Colonic mucosa (tissue), 4 donors: ENCODE results near the gene CCND1. TPM values are rescaled to one million over a fixed set of nuclear protein-coding genes. Genes with fewer than 3 reads are reported as not detected.

ENCODE experiments used
- DNase-seq: peaks from one replicate; pipeline ENCODE4 v3.0.0-alpha.2; 2020
- H3K27ac ChIP-seq: fragments of 200-600 bp; one replicate; pipeline ENCODE4 v1.8.0; 2021
- H3K27me3 ChIP-seq: fragments of 200-600 bp; one replicate; pipeline ENCODE4 v1.8.0; 2021
- H3K36me3 ChIP-seq: fragments of 200-600 bp; one replicate; pipeline ENCODE4 v1.8.0; 2021
- H3K4me1 ChIP-seq: fragments of 200-600 bp; one replicate; pipeline ENCODE4 v1.8.0; 2021; ENCODE audit warnings: mild to moderate bottlenecking
- H3K4me3 ChIP-seq: fragments of 200-600 bp; one replicate; pipeline ENCODE4 v1.8.0; 2021
- H3K9ac ChIP-seq, 2 donors: one replicate each; pipeline ENCODE4 v1.7.0; 2013; ENCODE audit warnings: control low read depth in 2 of 2, low read depth in 2 of 2, low read length in 2 of 2
- H3K9me3 ChIP-seq: fragments of 200-600 bp; one replicate; pipeline ENCODE4 v1.8.0; 2021
- CTCF ChIP-seq: fragments of 200-600 bp; IDR thresholded peaks from one replicate; pipeline ENCODE4 v1.8.0; 2022; ENCODE audit warnings: antibody characterized with exemption, mild to moderate bottlenecking
- intact Hi-C: fragments of 100-400 bp; cut with DNase I; formaldehyde crosslinking; loops from one replicate; pipeline ENCODE4 v1.14.1; 2022
- total RNA-seq, 2 donors: library from RNA; stranded (reverse); fragmentation: NEBNext Ultra II Directional in 1 of 2; extraction: Animal tissue kit (Norgen Biotek cat#: 25700) in 1 of 2; gene quantifications; one replicate each; pipeline ENCODE4 v1.2.1, GENCODE V29; 2021
- donor health status: healthy.
- donor health status: DM: no; HTN: no; CAD: no.
- donor health status: DM: no; HTN: no; CAD: no.

Gene CCND1
- total RNA-seq, 2 donors from 2014 or later = 59.7 to 94.6 TPM

GRCh38 chr11:69635804-69636511 lies 5.0 kb upstream of the CCND1 start:
- peaks cover 33% of the 10 kb centered on the region for H3K4me1 ChIP-seq
- DNase-seq = no peak
- H3K27ac ChIP-seq = no peak overlapping the region
- peak overlapping the region in 1 of 2 donors; percentile 71 for H3K9ac ChIP-seq
- intact Hi-C loops = no loop called here
- no peak for TF ChIP-seq CTCF
- peaks cover 33% of the 10 kb centered on the region for H3K27me3 ChIP-seq
- no peaks in the 10 kb centered on the region for H3K36me3 ChIP-seq
- peak overlapping the region; percentile 42 for H3K4me3 ChIP-seq
- no peaks in the 10 kb centered on the region for H3K9me3 ChIP-seq

DNA sequence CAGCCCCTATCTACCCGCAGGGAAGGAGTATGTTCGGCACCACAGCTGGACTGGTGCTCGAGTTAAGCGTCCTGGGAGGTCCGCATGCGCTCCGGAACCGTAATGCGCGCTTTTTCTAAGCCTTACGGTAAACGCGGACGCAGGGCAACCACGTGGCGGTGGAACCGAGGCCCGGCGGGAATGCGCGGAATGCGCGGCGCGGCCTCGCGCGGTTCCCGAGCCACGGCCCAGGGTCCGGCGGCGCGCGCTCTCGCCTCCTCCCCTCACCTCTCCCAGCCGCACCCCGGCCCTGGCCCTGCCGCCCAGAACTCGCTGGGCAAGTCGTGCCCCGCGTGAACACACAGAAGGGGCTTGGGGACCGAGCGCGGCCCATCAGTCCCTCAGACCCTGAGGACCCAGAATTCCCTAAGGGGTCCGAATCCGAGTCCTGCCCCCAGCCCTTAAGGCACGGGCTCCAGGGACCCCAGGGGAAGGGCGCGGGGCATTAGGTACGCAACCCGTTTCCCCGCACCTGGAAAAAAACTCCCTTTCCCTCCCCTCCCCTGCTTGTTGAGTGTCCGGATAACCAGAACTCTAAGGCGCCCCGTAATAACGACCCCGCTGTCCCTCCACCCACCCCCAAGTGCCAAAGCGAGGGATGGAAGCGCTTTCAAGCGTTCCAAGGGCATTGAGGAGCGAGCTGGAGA lies 4.3 kb upstream of the CCND1 start:
- intact Hi-C loops = no loop called here
- H3K27ac ChIP-seq = no peak overlapping the region
- DNase-seq = peak; percentile 82
- no peak for TF ChIP-seq CTCF
- no peaks in the 10 kb centered on the region for H3K36me3 ChIP-seq
- peaks cover 33% of the 10 kb centered on the region for H3K4me1 ChIP-seq
- H3K4me3 ChIP-seq = peak overlapping the region; percentile 42
- peak overlapping the region; percentile 43 to 71 for H3K9ac ChIP-seq
- peaks cover 33% of the 10 kb centered on the region for H3K27me3 ChIP-seq
- no peaks in the 10 kb centered on the region for H3K9me3 ChIP-seq

- Histone ChIP-seq H3K4me3 (peak overlapping the region; percentile 42), H3K9me3 (no peaks in the 10 kb centered on the region), H3K36me3 (no peaks in the 10 kb centered on the region), H3K9ac (peak overlapping the region in 1 of 2 donors; percentile 71), H3K27me3 (peaks cover 33% of the 10 kb centered on the region), H3K4me1 (peaks cover 33% of the 10 kb centered on the region), H3K27ac (no peak overlapping the region)
- TF ChIP-seq CTCF = no peak
- DNase-seq = peak; percentile 30
- intact Hi-C loops = no loop called here
Measured at GRCh38 chr11:69637198-69637940, 3.6 kb upstream of the CCND1 start.

GRCh38 chr11:69637941-69638871 lies 2.8 kb upstream of the CCND1 start:
- H3K4me3 ChIP-seq = peak overlapping the region; percentile 42
- H3K9me3 ChIP-seq = no peaks in the 10 kb centered on the region
- TF ChIP-seq CTCF = no peak
- peak overlapping the region; percentile 50 to 71 for H3K9ac ChIP-seq
- DNase-seq = peak; percentile 74
- peaks cover 33% of the 10 kb centered on the region for H3K27me3 ChIP-seq
- H3K36me3 ChIP-seq = no peaks in the 10 kb centered on the region
- peaks cover 33% of the 10 kb centered on the region for H3K4me1 ChIP-seq
- intact Hi-C loops = no loop called here
- H3K27ac ChIP-seq = peak overlapping the region; percentile 63
